Muscle layer of duodenum (tissue), 2 donors: ENCODE results near the gene GP9.

Source experiments
- H3K27ac ChIP-seq: one replicate; pipeline ENCODE4 v1.7.0; 2013; ENCODE audit warnings: mild to moderate bottlenecking, low read length
- H3K27me3 ChIP-seq: one replicate; pipeline ENCODE4 v1.7.0; 2013; ENCODE audit warnings: low read depth, mild to moderate bottlenecking, control low read depth, low read length
- H3K36me3 ChIP-seq, 2 donors: one replicate each; pipeline ENCODE4 v1.7.0; 2013; ENCODE audit warnings: low read length in 2 of 2, control low read depth in 1 of 2, mild to moderate bottlenecking in 1 of 2; ENCODE audit not compliant: insufficient read depth in 2 of 2, control insufficient read depth in 1 of 2
- H3K4me1 ChIP-seq, 2 donors: one replicate each; pipeline ENCODE4 v1.7.0; 2013; ENCODE audit warnings: low read length in 2 of 2, mild to moderate bottlenecking in 2 of 2, control low read depth in 1 of 2, moderate library complexity in 1 of 2; ENCODE audit not compliant: insufficient read depth in 2 of 2, control insufficient read depth in 1 of 2
- H3K4me3 ChIP-seq, 2 donors: one replicate each; pipeline ENCODE4 v1.7.0; 2013; ENCODE audit warnings: low read length in 2 of 2, low read depth in 1 of 2, mild to moderate bottlenecking in 1 of 2
- H3K9me3 ChIP-seq, 2 donors: one replicate each; pipeline ENCODE4 v1.7.0; 2013; ENCODE audit warnings: low read length in 2 of 2, control low read depth in 1 of 2, mild to moderate bottlenecking in 1 of 2; ENCODE audit not compliant: control insufficient read depth in 1 of 2
- donor health status: healthy.

GP9 gene

GRCh38 chr3:129060276-129061022 is at the start of gene GP9:
Gene GP9, plus strand, starts transcription at chr3:129060779. Its CDS starts 961 bp downstream, at chr3:129061740.
- no peak within 1 kb of the TSS for H3K27ac ChIP-seq
- no peaks in the 10 kb centered on the region for H3K27me3 ChIP-seq
- H3K4me3 ChIP-seq: no peak within 1 kb of the TSS
- H3K4me1 ChIP-seq: peaks cover 0 to 9% of the 10 kb centered on the region in 2 donors
- H3K36me3 ChIP-seq: no peaks in the 10 kb centered on the region
- H3K9me3 ChIP-seq: no peaks in the 10 kb centered on the region

GRCh38 chr3:129013491-129013891 is 47.1 kb upstream of the GP9 start:
- H3K4me1 ChIP-seq: peaks cover 9 to 12% of the 10 kb centered on the region in 2 donors
- H3K27me3 ChIP-seq: no peaks in the 10 kb centered on the region
- H3K36me3 ChIP-seq: no peaks in the 10 kb centered on the region
- H3K9me3 ChIP-seq: no peaks in the 10 kb centered on the region
- peak overlapping the region; percentile 39 for H3K27ac ChIP-seq
- H3K4me3 ChIP-seq: no peak overlapping the region

GRCh38 chr3:129014148-129014547 is 46.4 kb upstream of the GP9 start:
- Histone ChIP-seq H3K4me3 (no peak overlapping the region), H3K36me3 (no peaks in the 10 kb centered on the region), H3K4me1 (peaks cover 9 to 12% of the 10 kb centered on the region in 2 donors), H3K9me3 (no peaks in the 10 kb centered on the region), H3K27me3 (no peaks in the 10 kb centered on the region), H3K27ac (peak overlapping the region; percentile 39)

GRCh38 chr3:129014793-129015345 is 45.7 kb upstream of the GP9 start:
- no peaks in the 10 kb centered on the region for H3K36me3 ChIP-seq
- no peak overlapping the region for H3K27ac ChIP-seq
- peaks cover 9 to 12% of the 10 kb centered on the region in 2 donors for H3K4me1 ChIP-seq
- no peak overlapping the region for H3K4me3 ChIP-seq
- H3K27me3 ChIP-seq: no peaks in the 10 kb centered on the region
- no peaks in the 10 kb centered on the region for H3K9me3 ChIP-seq

DNA sequence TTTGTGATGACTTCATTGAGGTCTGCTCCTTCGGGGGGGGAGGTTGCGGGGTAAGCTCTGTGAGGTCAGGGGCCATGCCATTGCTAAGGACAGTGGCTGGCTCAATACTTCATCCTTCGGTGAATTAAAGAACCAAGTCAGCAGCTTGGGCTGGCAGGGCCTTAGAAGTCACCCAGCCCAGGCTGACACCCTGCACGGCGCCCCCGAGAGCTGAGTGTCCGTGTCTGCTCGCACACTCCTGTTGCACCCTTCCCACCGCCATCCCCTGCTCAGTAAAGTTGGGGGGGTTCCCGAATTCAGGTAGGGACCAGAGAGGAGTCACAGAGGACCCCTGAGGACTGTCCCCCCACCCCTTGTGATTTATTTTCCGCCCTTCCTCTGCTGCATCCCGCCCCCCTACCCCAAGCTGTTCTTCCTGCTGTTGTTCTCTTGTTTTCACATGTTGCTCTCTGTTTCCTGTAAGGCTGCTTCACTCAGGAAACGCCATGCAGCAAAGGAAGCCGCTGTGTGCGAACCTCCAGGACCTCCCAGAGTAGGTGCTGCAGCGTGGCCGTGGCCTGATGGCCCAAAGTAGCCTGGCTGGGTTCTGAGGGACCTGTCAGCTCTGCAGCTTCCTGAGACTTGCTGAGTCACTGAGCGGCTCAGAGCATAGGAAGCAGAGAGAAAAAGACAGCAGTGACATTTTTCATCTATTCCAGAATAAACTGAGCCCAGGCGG is 45.0 kb upstream of the GP9 start:
- Histone ChIP-seq H3K4me1 (peaks cover 9 to 12% of the 10 kb centered on the region in 2 donors), H3K9me3 (no peaks in the 10 kb centered on the region), H3K4me3 (no peak overlapping the region), H3K27ac (peak overlapping the region; percentile 78), H3K27me3 (no peaks in the 10 kb centered on the region), H3K36me3 (no peaks in the 10 kb centered on the region)

DNA sequence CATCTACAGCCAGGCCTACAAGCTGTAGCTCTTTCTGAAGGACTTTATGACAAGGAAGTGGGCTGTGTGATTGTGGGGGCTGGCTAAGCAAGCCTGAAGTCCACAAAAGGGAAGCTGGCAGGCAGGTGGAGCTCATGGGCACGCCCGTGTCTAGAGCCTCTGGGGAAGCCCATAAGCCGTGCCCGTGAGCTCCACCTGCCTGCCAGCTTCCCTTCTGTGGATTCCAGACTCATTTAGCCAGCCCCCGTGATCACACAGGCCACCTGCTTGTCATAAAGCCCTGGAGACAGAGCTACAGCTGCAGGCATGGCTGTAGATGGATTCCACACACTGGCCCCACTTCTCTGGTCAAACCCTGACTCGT is 44.2 kb upstream of the GP9 start:
- Histone ChIP-seq H3K27me3 (no peaks in the 10 kb centered on the region), H3K36me3 (no peaks in the 10 kb centered on the region), H3K4me1 (peaks cover 9 to 12% of the 10 kb centered on the region in 2 donors), H3K9me3 (no peaks in the 10 kb centered on the region), H3K27ac (peak overlapping the region; percentile 78), H3K4me3 (no peak overlapping the region)

DNA sequence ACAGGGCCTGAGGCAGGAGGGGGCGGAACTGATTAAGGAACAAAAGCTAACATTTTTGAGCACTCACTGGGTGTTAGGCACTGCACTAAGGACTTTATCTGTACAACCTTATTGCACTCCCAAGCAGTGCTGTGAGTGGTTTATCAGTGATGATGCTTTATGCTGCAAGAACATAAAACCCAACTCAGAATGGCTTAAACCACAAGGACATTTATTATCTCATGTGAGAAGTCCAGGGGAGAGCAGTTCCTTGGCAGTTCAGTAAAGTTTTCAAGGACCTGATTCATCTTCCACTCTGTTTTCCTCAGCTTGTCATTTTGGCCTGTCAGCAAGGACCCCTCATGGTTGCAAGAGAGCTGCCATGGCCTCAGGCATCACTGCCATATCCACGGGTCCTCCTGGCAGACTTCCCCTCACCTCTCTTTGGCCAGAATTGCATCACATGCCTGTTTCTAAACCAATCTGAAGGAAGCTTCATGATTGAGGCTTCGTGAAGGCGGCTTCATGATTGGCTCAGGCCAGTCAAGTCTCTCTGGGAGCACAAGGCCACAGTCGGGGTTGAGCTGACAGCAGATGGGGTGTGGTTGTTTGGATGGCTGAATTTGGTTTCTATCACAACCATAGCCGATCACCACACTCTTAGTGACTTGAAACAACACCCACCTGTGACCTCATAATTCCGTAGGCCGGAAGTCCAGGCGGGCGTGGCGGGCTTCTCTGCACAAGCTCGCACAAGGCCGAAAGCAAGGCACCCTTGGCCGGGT is 43.7 kb upstream of the GP9 start:
- Histone ChIP-seq H3K4me3 (no peak overlapping the region), H3K9me3 (no peaks in the 10 kb centered on the region), H3K27ac (peak overlapping the region; percentile 64), H3K36me3 (no peaks in the 10 kb centered on the region), H3K4me1 (peaks cover 9 to 12% of the 10 kb centered on the region in 2 donors), H3K27me3 (no peaks in the 10 kb centered on the region)

DNA sequence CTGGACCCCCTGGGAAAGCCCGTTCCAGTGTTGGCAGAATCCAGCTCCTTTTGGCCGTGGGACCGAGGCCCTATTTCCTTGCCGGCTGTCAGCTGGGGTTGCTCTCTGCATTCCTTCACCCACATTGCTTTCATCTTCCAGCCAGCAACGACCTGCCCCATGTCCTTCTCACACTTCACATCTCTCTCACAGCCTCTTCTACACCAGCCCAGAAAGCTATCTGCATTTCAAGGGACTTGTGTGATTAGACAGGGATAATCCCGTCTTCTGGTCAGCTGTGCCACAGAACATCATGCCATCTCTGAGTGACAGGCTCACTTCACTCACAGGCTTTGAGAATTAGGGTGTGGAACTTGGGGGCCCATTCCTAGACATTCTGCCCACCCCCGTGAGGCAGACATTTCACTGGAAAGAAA is 43.1 kb upstream of the GP9 start:
- no peak overlapping the region for H3K4me3 ChIP-seq
- H3K9me3 ChIP-seq: no peaks in the 10 kb centered on the region
- H3K36me3 ChIP-seq: no peaks in the 10 kb centered on the region
- H3K27ac ChIP-seq: peak overlapping the region; percentile 40
- peaks cover 9 to 12% of the 10 kb centered on the region in 2 donors for H3K4me1 ChIP-seq
- H3K27me3 ChIP-seq: no peaks in the 10 kb centered on the region

DNA sequence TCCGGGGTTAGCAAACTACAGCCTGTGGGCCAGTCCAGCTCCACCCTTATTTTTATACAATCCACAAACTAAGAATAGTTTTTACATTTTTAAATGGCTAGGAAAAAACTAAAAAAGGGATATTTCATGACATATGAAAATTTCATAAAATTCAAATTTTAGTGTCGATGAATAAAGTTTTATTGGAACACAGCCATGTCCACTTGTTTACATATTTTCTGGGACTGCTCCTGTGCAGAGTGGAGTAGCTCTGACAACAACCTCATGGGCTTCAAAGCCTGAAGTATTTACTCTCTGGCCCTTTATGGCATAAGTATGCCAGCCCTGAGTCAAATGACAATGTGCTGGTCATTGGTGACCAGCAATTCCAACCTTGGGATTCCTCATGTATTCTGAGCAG is 42.3 kb upstream of the GP9 start:
- no peaks in the 10 kb centered on the region for H3K9me3 ChIP-seq
- peak overlapping the region; percentile 40 for H3K27ac ChIP-seq
- no peaks in the 10 kb centered on the region for H3K36me3 ChIP-seq
- peaks cover 9 to 12% of the 10 kb centered on the region in 2 donors for H3K4me1 ChIP-seq
- no peaks in the 10 kb centered on the region for H3K27me3 ChIP-seq
- no peak overlapping the region for H3K4me3 ChIP-seq

- H3K9me3 ChIP-seq: no peaks in the 10 kb centered on the region
- H3K4me3 ChIP-seq: no peak overlapping the region
- no peaks in the 10 kb centered on the region for H3K27me3 ChIP-seq
- no peaks in the 10 kb centered on the region for H3K36me3 ChIP-seq
- no peak overlapping the region for H3K27ac ChIP-seq
- H3K4me1 ChIP-seq: peaks cover 9 to 12% of the 10 kb centered on the region in 2 donors
These were observed 41.8 kb upstream of the GP9 start for GRCh38 chr3:129018751-129019150.

DNA sequence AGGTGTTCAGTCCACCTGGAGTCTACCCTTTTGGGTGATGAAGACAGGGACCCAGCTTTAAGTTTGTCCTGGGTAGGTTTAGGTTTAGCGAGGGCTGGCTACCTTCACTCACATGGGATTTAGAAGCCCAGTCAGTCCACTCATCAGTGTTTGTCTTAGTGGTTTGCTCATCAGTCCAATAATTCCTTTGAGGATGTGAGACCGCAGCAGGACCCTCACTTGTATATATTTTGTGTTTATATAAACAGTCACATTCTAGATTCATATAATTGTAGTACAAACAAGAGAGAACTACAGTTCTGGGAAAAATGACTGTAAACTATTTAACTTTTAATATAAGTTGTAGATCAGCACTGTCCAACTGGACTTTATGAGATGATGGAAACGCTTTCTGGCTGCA is 41.3 kb upstream of the GP9 start:
- no peaks in the 10 kb centered on the region for H3K36me3 ChIP-seq
- H3K4me1 ChIP-seq: peaks cover 9 to 12% of the 10 kb centered on the region in 2 donors
- H3K27ac ChIP-seq: no peak overlapping the region
- H3K9me3 ChIP-seq: no peaks in the 10 kb centered on the region
- H3K4me3 ChIP-seq: no peak overlapping the region
- H3K27me3 ChIP-seq: no peaks in the 10 kb centered on the region
